H1 (cell line): ENCODE measurements around the gene OR2V2. TPM values are rescaled to one million over a fixed set of nuclear protein-coding genes. Genes with fewer than 3 reads are reported as not detected.

Source experiments
- HDAC2 ChIP-seq, 2 experiments: fragments of 300-600 bp in 1 of 2; sonication (generic) in 1 of 2; IDR thresholded peaks; 2 replicates each; pipeline ENCODE4 v1.6.1; 2011 to 2012; ENCODE audit warnings: low read depth in 2 of 2, low read length in 2 of 2, mild to moderate bottlenecking in 2 of 2, moderate library complexity in 2 of 2, borderline replicate concordance in 1 of 2, inconsistent platforms in 1 of 2
- TCF12 ChIP-seq: IDR thresholded peaks from 2 replicates; pipeline ENCODE4 v1.6.1; 2011; ENCODE audit warnings: low read depth, mild to moderate bottlenecking, low read length
- USF2 ChIP-seq: IDR thresholded peaks from 2 replicates; pipeline ENCODE4 v1.6.1; 2011; ENCODE audit warnings: low read length, improper control_type of control experiment
- polyA plus RNA-seq, 7 experiments: library from polyadenylated mRNA; depleted of rRNA in 3 of 7; stranded (reverse) in 5 of 7; unstranded in 2 of 7; fragments of >200 nt in 5 of 7; fragments of 200-250 nt in 2 of 7; gene quantifications; 1 replicate in 5 of 7; 2 replicates in 1 of 7; 4 replicates in 1 of 7; pipeline versions ENCODE4 v1.2.1 to v1.2.3, GENCODE V29; 2011 to 2013; ENCODE audit warnings: missing spikeins in 2 of 7, mixed read lengths in 2 of 7
- total RNA-seq: library from RNA; stranded (reverse); fragmentation: NEBNext Ultra II Directional; extraction: Animal tissue kit (Norgen Biotek cat#: 25700); gene quantifications from 2 replicates; pipeline ENCODE4 v1.2.1, GENCODE V29; 2021

Gene OR2V2
- total and polyA plus RNA-seq, 2 of the 8 experiments (the other 6 are each of a cell fraction or from before 2014, with no cell fraction given): not detected

GRCh38 chr5:181186022-181186421, 38.6 kb downstream of the OR2V2 start (continued):
- TF ChIP-seq USF2: no peak
- no peak for TF ChIP-seq HDAC2 (IDR thresholded peaks at IDR 0.05; ENCODE audit: borderline replicate concordance in 1 of 2, low read depth in 2 of 2, low read length in 2 of 2)
- no peak for TF ChIP-seq TCF12
